A549 (cell line): ENCODE results near the gene PGGHG. TPM values are rescaled to one million over a fixed set of nuclear protein-coding genes. Genes with fewer than 3 reads are reported as not detected.

Experiments
- ATAC-seq, 2 experiments: fragments of 200-7000 bp in 1 of 2; fragments of >200 bp in 1 of 2; cut with Nextera tagmentation in 1 of 2; cut with Tn5 transposase in 1 of 2; 3 replicates each; pipeline versions ENCODE4 v1.8.0 to v1.9.1; 2018 to 2020; ENCODE audit warnings: mild to moderate bottlenecking in 1 of 2, moderate library complexity in 1 of 2
- CTCF ChIA-PET: fragments of 300-600 bp; sonication (Branson Sonifier 250); formaldehyde crosslinking; extraction: SDS; loops from one replicate; lab custom pipeline; 2021; ENCODE audit warnings: antibody characterized with exemption, inconsistent platforms; lab: Yijun Ruan, JAX
- POLR2A ChIA-PET: fragments of 350-600 bp; formaldehyde crosslinking; extraction: SDS; loops from one replicate; lab custom pipeline; 2021; ENCODE audit warnings: antibody characterized with exemption, inconsistent platforms; lab: Yijun Ruan, JAX
- DNase-seq, 2 experiments: peaks; one replicate each; pipeline versions ENCODE4 v3.0.0 to v3.0.0-alpha.2; 2011 to 2016; ENCODE audit warnings: low read depth in 1 of 2, low spot score in 1 of 2
- FAIRE-seq: peaks from 2 replicates; lab custom pipeline; 2011; peaks lifted over from hg19 to GRCh38; lab: Jason Lieb, UNC
- H3K27ac ChIP-seq, 2 experiments: fragments of >200 bp; sonication (Bioruptor Twin); formaldehyde crosslinking; 3 replicates each; pipeline ENCODE4 v1.5.1; 2016 to 2017
- H3K4me1 ChIP-seq: fragments of >200 bp; sonication (Bioruptor Twin); formaldehyde crosslinking; 3 replicates; pipeline ENCODE4 v1.6.1; 2016
- H3K4me2 ChIP-seq: fragments of >200 bp; sonication (Bioruptor Twin); formaldehyde crosslinking; 3 replicates; pipeline ENCODE4 v1.6.1; 2016
- H3K4me3 ChIP-seq: fragments of >200 bp; sonication (Bioruptor Twin); formaldehyde crosslinking; 3 replicates; pipeline ENCODE4 v1.5.1; 2016
- H3K9me3 ChIP-seq: fragments of >200 bp; sonication (Bioruptor Twin); formaldehyde crosslinking; 3 replicates; pipeline ENCODE4 v1.6.1; 2016
- CBX8 ChIP-seq: fragments of 200-600 bp; sonication (generic); IDR thresholded peaks from 2 replicates; pipeline ENCODE4 v1.6.1; 2016
- CTCF ChIP-seq: fragments of >200 bp; sonication (Bioruptor Twin); formaldehyde crosslinking; IDR thresholded peaks from 3 replicates; pipeline ENCODE4 v1.5.1; 2016
- FOSB ChIP-seq: fragments of 250-450 bp; sonication (Bioruptor Pico); IDR thresholded peaks from 2 replicates; pipeline ENCODE4 v1.5.0; 2020; ENCODE audit warnings: mild to moderate bottlenecking, moderate library complexity
- FOXS1 ChIP-seq: fragments of 250-450 bp; sonication (Bioruptor Pico); IDR thresholded peaks from 2 replicates; pipeline ENCODE4 v1.5.0; 2020; ENCODE audit warnings: mild to moderate bottlenecking, moderate library complexity
- HDAC2 ChIP-seq: fragments of 200-600 bp; sonication (generic); IDR thresholded peaks from 2 replicates; pipeline ENCODE4 v1.6.1; 2016
- HOXB13 ChIP-seq: fragments of 250-450 bp; sonication (Bioruptor Pico); IDR thresholded peaks from 2 replicates; pipeline ENCODE4 v1.5.0; 2020; ENCODE audit warnings: low read depth, mild to moderate bottlenecking, moderate library complexity
- MYC ChIP-seq: IDR thresholded peaks from 2 replicates; pipeline ENCODE4 v1.6.1; 2012; ENCODE audit warnings: mild to moderate bottlenecking, inconsistent platforms, low read length, improper control_type of control experiment, borderline replicate concordance
- PBX3 ChIP-seq: IDR thresholded peaks from 2 replicates; pipeline ENCODE4 v1.6.1; 2012
- PHF8 ChIP-seq: fragments of 200-600 bp; sonication (generic); IDR thresholded peaks from 2 replicates; pipeline ENCODE4 v1.6.1; 2016; ENCODE audit warnings: low read depth, mild to moderate bottlenecking, antibody characterized with exemption, moderate library complexity, borderline replicate concordance
- POLR2A ChIP-seq: IDR thresholded peaks from 2 replicates; pipeline ENCODE4 v1.6.1; 2012; ENCODE audit warnings: mild to moderate bottlenecking, low read length
- RCOR1 ChIP-seq: fragments of 150-350 bp; IDR thresholded peaks from 2 replicates; pipeline ENCODE4 v1.6.1; 2014; ENCODE audit warnings: antibody characterized with exemption, low read length, low read depth
- SMC3 ChIP-seq: fragments of >200 bp; sonication (Bioruptor Twin); formaldehyde crosslinking; IDR thresholded peaks from 3 replicates; pipeline ENCODE4 v1.6.1; 2018; ENCODE audit warnings: inconsistent platforms
- USF2 ChIP-seq: fragments of 450-650 bp; IDR thresholded peaks from 2 replicates; pipeline ENCODE4 v1.6.1; 2014; ENCODE audit warnings: antibody characterized with exemption
- ZFP36 ChIP-seq: fragments of 450-650 bp; IDR thresholded peaks from 2 replicates; pipeline ENCODE4 v1.6.1; 2014; ENCODE audit warnings: borderline replicate concordance; ENCODE audit not compliant: partially characterized antibody
- WGBS: methylation state at CpG from one replicate; pipeline ENCODE4 v1.1.6; 2017; ENCODE audit errors: missing lambda C conversion rate; 5-methylcytosine and 5-hydroxymethylcytosine counted together
- polyA plus RNA-seq, 4 experiments: library from polyadenylated mRNA; depleted of rRNA in 3 of 4; stranded (reverse); fragments of >200 nt; fragmentation: RNase III in 1 of 4; extraction: RNeasy Plus Mini Kit Qiagen cat#74134 plus additional on column Dnase treatment in 1 of 4; gene quantifications; 2 replicates in 3 of 4; 3 replicates in 1 of 4; pipeline ENCODE4 v1.2.3, GENCODE V29; 2011 to 2017
- TF ChIP-seq, protein P1 (sequence below): fragments of 250-450 bp; sonication (Bioruptor Pico); IDR thresholded peaks from 2 replicates; pipeline ENCODE4 v1.5.0; 2020; ENCODE audit warnings: low read depth, mild to moderate bottlenecking, moderate library complexity
- TF ChIP-seq, protein P2 (sequence below): IDR thresholded peaks from 2 replicates; pipeline ENCODE4 v1.6.1; 2012; ENCODE audit warnings: low read depth, borderline replicate concordance
- TF ChIP-seq, protein P3 (sequence below): IDR thresholded peaks from 2 replicates; pipeline ENCODE4 v1.6.1; 2012

PGGHG gene
- polyA plus RNA-seq, 2 of the 4 experiments (the other 2 are of a cell fraction), result 7.2 to 19.5 TPM

DNA sequence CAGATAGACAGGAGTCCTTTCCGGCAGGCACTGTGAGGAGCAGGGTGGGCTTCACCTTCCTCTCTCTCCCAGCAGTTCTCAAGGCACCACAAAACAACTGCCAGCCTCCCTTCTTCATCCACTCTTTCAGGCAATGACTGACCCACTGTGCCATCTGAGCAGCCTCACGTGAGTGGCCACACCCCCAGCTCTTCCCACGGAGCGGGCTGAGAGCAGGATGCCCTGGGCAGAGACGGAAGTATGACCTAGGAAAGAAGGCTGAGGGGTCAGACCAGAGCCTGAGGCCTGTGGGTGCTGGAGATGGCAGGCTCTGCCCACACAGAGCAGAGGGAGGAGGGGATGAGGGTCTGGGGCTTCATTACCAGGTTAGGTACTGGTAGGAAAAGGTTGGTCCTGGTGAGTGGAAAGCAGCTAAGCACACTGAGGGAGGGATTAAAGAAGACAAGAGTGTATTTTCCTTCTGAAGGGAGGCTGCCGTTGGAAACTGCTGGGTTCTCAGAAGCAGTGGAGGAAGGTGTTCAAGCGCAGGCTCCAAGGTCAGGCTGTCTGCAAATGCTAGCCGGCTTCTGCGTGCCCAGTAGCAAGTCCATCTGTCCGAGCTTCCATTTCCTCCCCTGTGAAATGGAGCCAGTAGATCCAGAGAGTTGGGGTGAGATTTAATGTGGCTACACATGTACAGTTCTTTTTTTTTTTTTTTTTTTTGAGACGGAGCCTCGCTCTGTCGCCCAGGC lies 6.1 kb upstream of the PGGHG start:
- DNase-seq (no peak), ATAC-seq (0 out of 6 replicates have a peak, but pooled peaks of 1 of the 2 experiments have one; percentile 6), FAIRE-seq (no peak)
- no peak overlapping the region for H3K4me2 ChIP-seq
- peaks cover 14% of the 10 kb centered on the region; the same call in 1 of the 3 replicates for H3K4me1 ChIP-seq
- no peak overlapping the region for H3K27ac ChIP-seq
- H3K4me3 ChIP-seq, result no peak overlapping the region
- TF ChIP-seq CBX8, result no peak
- TF ChIP-seq POLR2A, result no peak
- TF ChIP-seq PHF8, result no peak
- no peak for TF ChIP-seq HDAC2
- TF ChIP-seq ZFP36, result no peak
- CTCF ChIA-PET, result interaction anchor here (0.7 to 2.9 kb wide), 5 partner anchors 15 to 165 kb away, joined by 3 to 13 read pairs (median 3); partner anchors contain the start of gene IFITM2
- WGBS, result 60% methylated on average over 13 of the region's 13 CpGs
- no peaks in the 10 kb centered on the region for H3K9me3 ChIP-seq
- POLR2A ChIA-PET, result interaction anchor here (1.7 kb wide), 1 partner anchor 76 kb away, joined by 4 read pairs; the partner anchor contains the start of genes BET1L and RIC8A

GRCh38 chr11:283405-284104 lies 5.4 kb upstream of the PGGHG start:
- no peaks in the 10 kb centered on the region for H3K9me3 ChIP-seq
- FAIRE-seq, result no peak
- TF ChIP-seq, protein P1, sequence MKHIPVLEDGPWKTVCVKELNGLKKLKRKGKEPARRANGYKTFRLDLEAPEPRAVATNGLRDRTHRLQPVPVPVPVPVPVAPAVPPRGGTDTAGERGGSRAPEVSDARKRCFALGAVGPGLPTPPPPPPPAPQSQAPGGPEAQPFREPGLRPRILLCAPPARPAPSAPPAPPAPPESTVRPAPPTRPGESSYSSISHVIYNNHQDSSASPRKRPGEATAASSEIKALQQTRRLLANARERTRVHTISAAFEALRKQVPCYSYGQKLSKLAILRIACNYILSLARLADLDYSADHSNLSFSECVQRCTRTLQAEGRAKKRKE (CRISPR knock-in tag), result no peak
- no peak for TF ChIP-seq SMC3
- TF ChIP-seq ZFP36, result no peak
- no peak for TF ChIP-seq PBX3
- no peak for TF ChIP-seq RCOR1
- TF ChIP-seq CTCF, result no peak
- TF ChIP-seq, protein P2, sequence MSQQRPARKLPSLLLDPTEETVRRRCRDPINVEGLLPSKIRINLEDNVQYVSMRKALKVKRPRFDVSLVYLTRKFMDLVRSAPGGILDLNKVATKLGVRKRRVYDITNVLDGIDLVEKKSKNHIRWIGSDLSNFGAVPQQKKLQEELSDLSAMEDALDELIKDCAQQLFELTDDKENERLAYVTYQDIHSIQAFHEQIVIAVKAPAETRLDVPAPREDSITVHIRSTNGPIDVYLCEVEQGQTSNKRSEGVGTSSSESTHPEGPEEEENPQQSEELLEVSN, result no peak
- no peak for TF ChIP-seq HOXB13
- no peak for TF ChIP-seq USF2
- TF ChIP-seq PHF8, result no peak
- no peak for TF ChIP-seq FOSB (CRISPR knock-in tag)
- TF ChIP-seq, protein P3, sequence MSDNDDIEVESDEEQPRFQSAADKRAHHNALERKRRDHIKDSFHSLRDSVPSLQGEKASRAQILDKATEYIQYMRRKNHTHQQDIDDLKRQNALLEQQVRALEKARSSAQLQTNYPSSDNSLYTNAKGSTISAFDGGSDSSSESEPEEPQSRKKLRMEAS, result no peak
- no peak for TF ChIP-seq CBX8
- TF ChIP-seq MYC, result no peak
- TF ChIP-seq FOXS1 (CRISPR knock-in tag), result no peak
- TF ChIP-seq, all 56 proteins: peak for 0
- H3K27ac ChIP-seq, result no peak overlapping the region
- no peak overlapping the region for H3K4me2 ChIP-seq
- WGBS, result 80% methylated on average over 23 of the region's 23 CpGs
- ChIA-PET POLR2A (interaction anchor here (1.7 kb wide), 1 partner anchor 76 kb away, joined by 4 read pairs; the partner anchor contains the start of genes BET1L and RIC8A), CTCF (interaction anchor here (0.7 to 2.7 kb wide), 6 partner anchors 11 to 164 kb away, joined by 3 to 13 read pairs (median 3); partner anchors contain the start of gene IFITM2)
- no peak overlapping the region for H3K4me3 ChIP-seq
- no peak for DNase-seq
- no peak for ATAC-seq
- H3K4me1 ChIP-seq, result peaks cover 14% of the 10 kb centered on the region; the same call in 1 of the 3 replicates
